ENCODE data around the gene CD160.
A peak's percentile ranks its signal among the peaks of the same experiment; 100 is the strongest.
"Not testable (repeated sequence)": the region's sequence is repeated elsewhere in the genome, so short reads cannot be mapped to it uniquely, and the experiment has no call there.

The CD160 gene

GRCh38 chr1:145719230-145720079 lies at the start of gene CD160:
Gene CD160 (plus strand): TSS chr1:145719499. CDS start chr1:145728328, 8,829 bp downstream.
- no peak for DNase-seq (ENCODE audit: low read depth in 2 of 2)

DNA sequence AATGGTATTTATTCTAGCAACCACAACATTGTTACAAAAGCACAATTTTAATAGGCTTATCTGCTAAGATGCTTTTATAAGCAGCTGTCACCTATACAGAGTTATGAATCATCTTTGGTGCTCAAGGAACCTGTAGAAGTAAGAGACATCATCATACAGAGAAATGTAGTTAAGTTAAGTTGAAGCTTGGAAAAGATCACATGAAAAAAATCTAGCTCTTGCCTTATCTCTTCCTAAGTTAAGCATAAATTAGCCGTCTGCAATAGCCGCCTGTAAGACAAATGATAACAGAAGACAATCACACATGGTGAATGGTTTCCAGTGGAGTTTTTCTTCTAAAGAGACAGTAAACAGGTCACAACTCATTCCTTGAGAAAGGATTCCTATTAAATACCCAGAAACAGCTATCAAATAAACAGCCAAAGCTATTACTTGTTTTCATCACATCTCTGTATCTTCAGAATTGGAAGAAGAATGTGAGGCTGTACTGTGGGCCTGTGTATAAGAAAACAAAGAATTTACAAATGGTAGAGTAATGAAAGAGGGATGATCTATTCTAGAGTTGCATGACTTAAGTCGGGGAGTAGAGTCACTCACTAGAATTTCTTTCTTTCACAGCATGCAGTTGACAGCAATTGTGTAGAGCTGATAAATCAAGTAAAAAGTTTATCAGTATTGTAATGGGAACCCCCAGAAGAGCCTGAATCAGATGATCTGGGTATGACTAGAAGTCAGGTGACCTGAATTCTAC lies 48.1 kb upstream of the CD160 start:
- not testable (repeated sequence) for DNase-seq (ENCODE audit: low read depth in 2 of 2)

GRCh38 chr1:145673217-145673616 lies 46.1 kb upstream of the CD160 start:
- DNase-seq (ENCODE audit: low read depth in 2 of 2) = not testable (repeated sequence)

DNA sequence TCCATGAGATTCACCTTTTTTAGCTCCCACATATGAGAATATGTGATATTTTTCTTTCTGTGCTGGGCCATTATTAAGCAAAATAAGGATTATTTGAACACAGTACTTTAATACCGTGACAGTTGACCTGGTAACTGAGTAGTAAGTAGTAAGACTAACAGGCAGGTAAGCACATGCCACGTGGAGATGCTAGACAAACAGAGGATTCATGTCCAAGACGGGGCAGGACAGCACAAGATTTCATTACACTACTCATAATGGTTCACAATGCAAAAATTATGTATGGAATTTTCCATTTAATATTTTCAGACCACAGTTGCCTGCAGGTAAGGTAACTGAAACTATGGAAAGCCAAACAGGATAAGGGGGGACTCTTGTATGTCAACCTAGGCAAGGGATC lies 34.4 kb upstream of the CD160 start:
- not testable (repeated sequence) for DNase-seq (ENCODE audit: low read depth in 2 of 2)

DNA sequence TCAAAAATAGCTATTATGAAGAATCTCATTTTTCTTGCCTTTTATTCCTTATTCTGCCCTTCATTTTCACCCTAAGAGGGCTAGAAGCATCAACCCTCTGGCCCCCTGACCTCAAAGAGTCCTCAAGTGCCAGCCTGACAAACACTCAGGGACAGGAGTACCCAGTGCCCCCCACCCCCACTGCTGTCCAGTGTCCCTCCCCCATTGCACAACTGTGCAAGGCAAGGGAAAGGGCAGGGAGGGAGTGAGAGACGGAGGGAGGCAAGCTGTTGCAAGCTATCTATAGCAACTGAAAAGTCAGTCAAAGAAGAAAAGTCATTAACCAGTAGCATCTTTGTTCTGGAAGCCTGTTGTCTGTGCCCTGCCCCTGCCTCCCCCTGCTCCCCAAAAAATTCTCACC lies 33.2 kb upstream of the CD160 start:
- DNase-seq (ENCODE audit: low read depth in 2 of 2) = not testable (repeated sequence)

GRCh38 chr1:145688328-145688727 lies 31.0 kb upstream of the CD160 start:
- no peak for DNase-seq (ENCODE audit: low read depth in 2 of 2)

GRCh38 chr1:145688924-145689323 lies 30.4 kb upstream of the CD160 start:
- no peak for DNase-seq (ENCODE audit: low read depth in 2 of 2)

GRCh38 chr1:145689922-145690321 lies 29.4 kb upstream of the CD160 start:
- DNase-seq (ENCODE audit: low read depth in 2 of 2) = no peak

GRCh38 chr1:145690587-145691558 lies 28.4 kb upstream of the CD160 start:
- peak in 1 of 2 donors; percentile 15 for DNase-seq (ENCODE audit: low read depth in 2 of 2)

DNA sequence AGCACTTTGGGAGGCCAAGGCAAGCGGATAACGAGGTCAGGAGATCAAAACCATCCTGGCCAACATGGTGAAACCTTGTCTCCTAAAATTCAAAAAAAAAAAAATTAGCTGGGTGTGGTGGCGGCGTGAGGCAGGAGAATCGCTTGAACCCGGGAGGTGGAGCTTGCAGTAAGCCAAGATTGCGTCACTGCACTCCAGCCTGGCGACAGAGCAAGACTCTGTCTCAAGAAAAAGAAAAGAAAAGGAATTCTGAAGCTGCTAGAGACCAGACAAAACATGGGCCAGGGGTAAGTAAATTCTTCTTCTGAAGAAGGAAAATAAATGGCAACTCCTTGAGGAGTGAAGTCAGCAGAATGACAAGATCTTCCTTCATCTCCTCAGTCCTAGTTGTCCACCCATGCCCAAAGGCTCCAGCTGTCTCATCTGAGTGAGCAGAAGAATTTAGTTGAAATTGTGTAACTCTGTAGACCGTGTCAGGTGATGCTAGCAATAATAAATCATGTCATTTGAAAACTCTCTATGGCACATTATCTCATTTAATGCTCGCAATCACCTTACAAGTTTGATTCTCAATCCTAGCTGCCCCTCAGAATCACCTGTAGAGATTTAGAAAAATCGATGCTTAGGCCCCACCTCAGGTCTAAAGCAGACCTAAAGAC lies 26.4 kb upstream of the CD160 start:
- no peak for DNase-seq (ENCODE audit: low read depth in 2 of 2)

DNA sequence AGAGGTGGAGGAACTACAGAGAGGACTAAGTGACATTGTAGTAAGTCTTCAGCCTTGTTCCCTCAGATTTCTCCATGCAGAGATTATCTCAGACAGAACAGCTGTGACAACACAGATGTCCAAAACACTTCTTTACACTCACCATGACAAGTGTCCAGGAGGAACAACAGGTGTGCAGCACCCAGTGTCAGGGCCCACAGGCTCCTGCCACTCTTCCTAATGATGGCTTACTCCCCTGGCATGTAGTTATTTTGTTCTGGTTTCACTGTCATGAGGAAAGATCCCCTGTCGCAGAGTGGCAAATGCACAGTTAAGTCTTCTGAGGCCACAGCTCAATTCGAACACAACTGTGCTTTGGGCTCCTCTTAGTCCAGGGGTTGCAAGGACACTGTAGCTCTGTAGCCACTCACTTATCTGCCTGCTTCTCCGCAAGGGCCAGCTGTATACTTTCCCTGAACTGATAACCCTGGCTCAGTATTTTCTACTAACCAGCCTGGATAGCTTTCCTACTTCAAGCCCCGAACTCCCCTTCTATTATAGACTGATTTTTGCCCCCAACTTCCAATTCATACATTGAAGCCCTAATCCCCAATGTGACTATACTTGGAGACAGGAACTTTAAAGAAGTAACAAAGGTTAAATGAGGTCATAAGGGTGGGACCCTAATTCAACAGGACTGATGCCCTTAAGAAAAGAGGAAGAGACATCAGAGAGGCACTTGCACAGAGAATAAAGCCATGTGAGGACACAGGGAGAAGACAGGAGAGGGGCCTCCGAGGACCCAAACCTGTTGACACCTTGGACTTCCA lies 23.3 kb upstream of the CD160 start:
- DNase-seq (ENCODE audit: low read depth in 2 of 2) = no peak

GRCh38 chr1:145696630-145696960 lies 22.7 kb upstream of the CD160 start:
- no peak for DNase-seq (ENCODE audit: low read depth in 2 of 2)

GRCh38 chr1:145701306-145701862 lies 17.9 kb upstream of the CD160 start:
- no peak for DNase-seq (ENCODE audit: low read depth in 2 of 2)

- DNase-seq (ENCODE audit: low read depth in 2 of 2) = no peak
Measured at GRCh38 chr1:145702052-145702451, 17.2 kb upstream of the CD160 start.

GRCh38 chr1:145702826-145703225 lies 16.5 kb upstream of the CD160 start:
- DNase-seq (ENCODE audit: low read depth in 2 of 2) = no peak

- no peak for DNase-seq (ENCODE audit: low read depth in 2 of 2)
Measured at GRCh38 chr1:145705622-145706021, 13.7 kb upstream of the CD160 start.

GRCh38 chr1:145706086-145706664 lies 13.1 kb upstream of the CD160 start:
- DNase-seq (ENCODE audit: low read depth in 2 of 2) = no peak

- DNase-seq (ENCODE audit: low read depth in 2 of 2) = no peak
Measured at GRCh38 chr1:145707183-145707867, 12.0 kb upstream of the CD160 start, which contains the start of gene PDZK1. Gene PDZK1 (minus strand): TSS chr1:145707368. CDS start chr1:145688021, 19,347 bp downstream.

- no peak for DNase-seq (ENCODE audit: low read depth in 2 of 2)
Measured at GRCh38 chr1:145708063-145708462, 11.2 kb upstream of the CD160 start.
